GM21447 (cell line): ENCODE measurements around the gene POLK.
"Not testable (repeated sequence)": the region's sequence is repeated elsewhere in the genome, so short reads cannot be mapped to it uniquely, and the experiment has no call there.

ENCODE experiments used
- ATAC-seq: cut with Tn5 transposase; IDR thresholded peaks from one replicate; pipeline ENCODE4 v1.9.1; 2021; ENCODE audit not compliant: unreplicated experiment

The POLK gene

DNA sequence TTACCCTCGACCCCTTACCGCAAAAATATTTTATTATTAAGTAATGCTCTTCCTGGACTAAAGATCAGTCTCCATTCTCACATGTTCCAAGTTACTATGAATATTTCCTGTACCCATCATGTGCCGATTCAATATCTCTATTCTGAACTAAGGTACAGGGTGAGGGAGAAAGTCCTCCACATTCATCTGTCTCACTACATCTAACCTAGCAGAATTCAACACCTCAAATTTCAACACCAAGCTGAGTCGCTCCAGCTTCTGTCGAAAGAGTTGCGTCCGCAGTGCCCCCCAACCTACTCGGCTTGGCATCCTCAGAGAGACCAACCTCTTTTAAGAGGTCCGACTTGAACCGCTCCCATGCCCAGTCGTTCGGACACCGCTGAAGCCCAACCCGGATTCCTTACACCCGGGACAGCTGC lies 1.3 kb upstream of the POLK start:
- ATAC-seq = peak; percentile 9

DNA sequence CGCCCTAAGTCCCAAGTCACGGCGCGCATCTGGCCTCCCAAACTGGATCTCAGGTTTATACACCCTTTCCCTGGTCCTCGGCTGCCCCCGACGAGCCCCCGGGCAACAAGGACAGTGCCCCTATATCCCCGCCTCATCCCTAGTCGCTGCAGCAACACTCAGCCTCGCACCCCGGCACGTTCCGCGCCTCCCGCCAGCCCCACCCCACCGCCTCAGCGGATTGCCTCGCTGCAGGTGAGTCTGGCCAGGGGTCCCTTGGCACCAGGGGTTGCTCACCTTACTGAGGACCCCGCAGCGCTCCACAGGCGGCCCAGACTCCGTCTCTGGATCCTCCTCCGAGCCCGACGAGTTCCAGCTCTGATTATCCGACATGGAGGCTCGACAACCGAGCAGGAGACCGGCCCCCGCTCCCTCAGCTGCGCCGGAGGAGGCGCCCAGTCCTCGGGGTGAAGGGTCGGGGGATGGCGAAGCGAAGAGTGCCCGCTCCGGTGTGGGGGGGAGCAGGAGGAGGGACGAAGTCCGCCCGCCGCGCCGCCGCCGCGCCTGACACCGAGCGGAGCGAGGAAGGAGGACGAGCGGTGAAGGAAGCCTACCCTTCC lies 756 bp upstream of the POLK start:
- peak; percentile 23 for ATAC-seq

DNA sequence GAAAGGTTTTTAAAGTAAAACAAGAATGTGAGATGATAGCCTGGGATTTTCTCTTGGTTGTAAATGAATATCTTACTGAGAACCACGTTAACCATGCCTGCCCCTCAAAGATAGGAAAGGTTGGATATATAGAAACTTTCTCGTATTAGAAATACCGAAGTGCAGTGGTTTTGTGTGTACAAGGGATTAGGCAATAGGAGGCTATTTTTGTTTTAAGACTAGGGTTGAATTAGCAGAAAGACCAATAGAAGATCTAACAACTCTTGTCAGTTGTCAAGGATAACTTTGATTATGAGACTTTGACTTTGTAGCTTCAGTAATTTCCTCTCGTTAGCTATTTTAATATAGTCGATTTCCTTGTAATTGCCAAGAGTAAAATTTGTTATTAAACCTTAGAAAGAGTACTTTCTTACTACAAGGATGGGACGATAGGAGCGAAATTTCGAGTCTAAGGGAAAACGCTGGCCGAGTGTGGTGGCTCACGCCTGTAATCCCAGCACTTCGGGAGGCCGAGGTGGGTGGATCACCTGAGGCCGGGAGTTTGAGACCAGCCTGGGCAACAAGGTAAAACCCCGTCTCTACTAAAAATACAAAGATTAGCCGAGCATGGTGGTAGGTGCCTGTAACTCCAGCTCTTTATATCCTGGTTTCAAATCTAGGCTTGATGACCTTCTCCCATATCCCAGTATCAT lies 838 bp downstream of the POLK start:
- no peak for ATAC-seq

GRCh38 chr5:75513841-75514240 lies 2.1 kb downstream of the POLK start:
- no peak for ATAC-seq

DNA sequence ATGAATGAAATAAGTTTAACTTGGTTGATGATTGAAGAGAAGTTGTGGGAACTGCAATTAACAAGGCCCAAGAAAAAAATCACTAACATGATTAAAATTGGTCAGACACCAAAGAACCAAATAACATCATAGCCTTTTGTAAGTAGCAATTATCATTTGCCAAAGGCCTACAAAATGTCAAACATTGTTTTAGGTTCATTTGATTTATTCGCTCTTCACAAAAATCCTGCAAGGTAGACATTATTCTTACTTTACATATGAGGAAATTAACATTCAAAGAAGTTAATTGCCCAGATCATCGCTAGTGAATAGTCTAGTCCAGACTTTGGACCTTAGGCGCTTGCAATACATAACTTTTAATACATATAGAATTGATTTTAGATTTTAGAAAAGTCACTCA lies 2.6 kb downstream of the POLK start:
- no peak for ATAC-seq

GRCh38 chr5:75519761-75520160 lies 8.1 kb downstream of the POLK start:
- ATAC-seq = no peak

DNA sequence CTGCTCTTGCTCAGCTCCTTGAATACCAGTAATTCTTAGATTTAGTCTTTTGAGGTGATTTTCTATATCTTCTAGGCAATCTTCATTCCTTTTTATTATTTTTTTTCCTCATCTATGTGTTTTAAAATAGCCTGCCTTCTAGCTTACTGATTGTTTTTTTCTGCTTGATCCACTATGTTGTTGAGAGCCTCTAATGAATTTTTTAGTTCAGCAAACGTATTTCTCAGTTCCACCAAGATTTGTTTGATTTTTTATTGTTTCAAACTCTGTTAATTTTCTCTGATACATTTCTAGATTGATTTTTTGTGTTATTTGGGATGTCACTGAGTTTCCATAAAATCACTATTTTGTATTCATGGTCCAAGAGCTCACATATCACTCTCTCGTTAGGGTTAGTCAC lies 9.5 kb downstream of the POLK start:
- no peak for ATAC-seq

GRCh38 chr5:75522025-75522424 lies 10.3 kb downstream of the POLK start:
- no peak for ATAC-seq

- ATAC-seq = no peak
These were observed 10.9 kb downstream of the POLK start for GRCh38 chr5:75522542-75522941.

DNA sequence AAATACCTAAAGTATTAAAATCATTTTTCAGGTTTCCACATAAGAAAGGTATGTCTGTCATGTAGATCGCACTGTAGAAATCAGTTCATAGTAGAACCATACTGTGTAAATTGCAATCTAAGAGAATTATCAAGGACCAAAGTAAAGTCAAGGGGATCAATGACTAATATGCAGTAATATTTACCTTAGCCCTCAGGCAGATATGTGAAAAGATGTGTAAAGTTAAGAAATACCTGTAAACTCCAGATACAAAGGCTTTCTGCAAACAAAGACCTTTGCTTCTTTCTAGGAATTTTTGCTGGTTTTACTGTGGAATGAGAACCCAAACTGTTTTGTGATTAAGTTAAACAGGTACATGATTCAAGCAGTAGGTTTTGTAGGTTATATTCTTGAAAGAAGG lies 11.6 kb downstream of the POLK start:
- ATAC-seq = no peak

GRCh38 chr5:75524071-75524470 lies 12.4 kb downstream of the POLK start:
- peak; percentile 86 for ATAC-seq

DNA sequence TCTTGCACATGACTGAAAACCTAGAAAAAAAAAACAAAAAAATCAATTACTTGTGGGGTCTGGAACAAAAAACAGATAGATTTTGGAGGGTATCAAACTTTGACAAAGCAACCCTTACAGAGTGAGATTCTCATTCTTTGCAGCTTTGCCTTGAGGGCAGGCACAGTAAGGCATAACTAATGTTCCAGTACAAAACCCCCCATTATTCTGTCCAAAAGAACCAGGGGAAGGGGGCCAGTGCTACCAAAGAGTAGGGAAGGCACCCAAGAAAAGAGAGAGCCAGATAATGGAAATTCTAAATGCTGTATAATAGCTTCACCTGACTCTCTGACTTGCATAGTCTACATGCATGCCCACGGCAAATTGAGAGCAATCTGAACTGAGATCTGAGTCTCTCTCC lies 12.9 kb downstream of the POLK start:
- no peak for ATAC-seq

- ATAC-seq = no peak
These were observed 13.7 kb downstream of the POLK start for GRCh38 chr5:75525344-75525743.

GRCh38 chr5:75526070-75526469 lies 14.4 kb downstream of the POLK start:
- no peak for ATAC-seq

GRCh38 chr5:75529185-75529584 lies 17.5 kb downstream of the POLK start:
- no peak for ATAC-seq

DNA sequence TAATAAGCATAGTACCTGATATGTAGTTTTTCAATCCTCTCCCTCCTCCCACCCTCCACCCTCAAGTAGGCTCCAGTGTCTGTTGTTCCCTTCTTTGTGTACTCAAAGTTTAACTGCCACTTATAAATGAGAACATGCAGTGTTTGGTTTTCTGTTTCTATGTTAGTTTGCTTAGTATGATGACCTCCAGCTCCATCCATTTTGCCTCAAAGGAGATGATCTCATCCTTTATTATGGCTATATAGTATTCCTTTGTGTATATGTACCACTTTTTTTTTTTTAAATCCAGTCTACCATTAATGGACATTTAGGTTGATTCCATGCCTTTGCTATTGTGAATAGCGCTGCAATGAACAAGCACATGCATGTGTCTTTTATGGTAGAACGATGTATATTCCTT lies 20.5 kb downstream of the POLK start:
- no peak for ATAC-seq

- ATAC-seq = not testable (repeated sequence)
These were observed 22.0 kb downstream of the POLK start for GRCh38 chr5:75533716-75534115.

GRCh38 chr5:75534734-75535133 lies 23.0 kb downstream of the POLK start:
- no peak for ATAC-seq

DNA sequence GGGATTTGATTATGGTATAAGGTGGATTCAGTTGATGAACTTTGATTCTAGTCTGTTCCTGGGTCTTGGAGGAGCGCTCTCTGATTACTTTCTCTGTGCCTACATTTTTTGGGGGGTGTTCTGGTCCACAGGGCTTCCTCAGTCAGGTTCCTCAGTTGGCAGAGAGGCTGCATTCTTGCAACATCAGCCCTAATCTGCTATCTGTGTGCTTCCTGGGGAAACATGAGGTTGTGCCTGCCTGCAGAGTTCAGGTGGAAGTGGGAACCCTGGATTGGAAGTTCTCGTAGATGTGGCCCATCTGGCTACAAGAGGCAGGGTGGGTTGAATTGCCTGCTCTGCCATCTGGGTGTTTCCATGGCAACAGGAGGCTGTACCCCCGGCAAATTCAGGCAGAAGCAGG lies 24.5 kb downstream of the POLK start:
- ATAC-seq = no peak

GRCh38 chr5:75536694-75537360 lies 25.1 kb downstream of the POLK start:
- ATAC-seq = no peak

GRCh38 chr5:75538211-75538610 lies 26.5 kb downstream of the POLK start:
- ATAC-seq = no peak

GRCh38 chr5:75545131-75545530 lies 33.4 kb downstream of the POLK start:
- ATAC-seq = no peak
